ENCODE measurements around the gene KCNK7.
A peak's percentile ranks its signal among the peaks of the same experiment; 100 is the strongest.

The KCNK7 gene

DNA sequence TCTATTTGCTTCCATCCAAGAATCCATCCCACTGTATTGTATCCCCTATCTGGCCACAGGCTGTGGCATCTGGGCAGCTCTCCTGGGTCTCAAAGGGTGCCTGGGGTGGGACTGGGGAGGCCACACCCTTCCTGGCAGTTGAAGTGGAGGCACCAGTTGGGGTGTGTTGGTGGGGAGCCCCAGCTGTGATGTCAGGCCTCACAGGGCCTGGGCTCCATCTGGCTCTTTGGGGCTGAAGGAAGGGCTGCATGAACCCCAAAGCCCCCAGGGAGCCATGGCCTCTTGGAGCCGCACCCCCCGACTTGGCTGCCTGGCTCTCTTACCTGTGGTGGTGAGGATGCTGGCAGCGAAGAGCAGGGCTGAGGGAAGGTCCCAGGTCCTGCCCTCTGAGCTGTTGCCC, 469 bp downstream of the KCNK7 start:
- TF ChIP-seq POLR2A (IDR thresholded peaks at IDR 0.05; ENCODE audit: extremely low read depth, insufficient read length) (no peak), MYC (IDR thresholded peaks at IDR 0.05; ENCODE audit: low read depth, low read length) (no peak)
- TF ChIP-seq, protein P1, sequence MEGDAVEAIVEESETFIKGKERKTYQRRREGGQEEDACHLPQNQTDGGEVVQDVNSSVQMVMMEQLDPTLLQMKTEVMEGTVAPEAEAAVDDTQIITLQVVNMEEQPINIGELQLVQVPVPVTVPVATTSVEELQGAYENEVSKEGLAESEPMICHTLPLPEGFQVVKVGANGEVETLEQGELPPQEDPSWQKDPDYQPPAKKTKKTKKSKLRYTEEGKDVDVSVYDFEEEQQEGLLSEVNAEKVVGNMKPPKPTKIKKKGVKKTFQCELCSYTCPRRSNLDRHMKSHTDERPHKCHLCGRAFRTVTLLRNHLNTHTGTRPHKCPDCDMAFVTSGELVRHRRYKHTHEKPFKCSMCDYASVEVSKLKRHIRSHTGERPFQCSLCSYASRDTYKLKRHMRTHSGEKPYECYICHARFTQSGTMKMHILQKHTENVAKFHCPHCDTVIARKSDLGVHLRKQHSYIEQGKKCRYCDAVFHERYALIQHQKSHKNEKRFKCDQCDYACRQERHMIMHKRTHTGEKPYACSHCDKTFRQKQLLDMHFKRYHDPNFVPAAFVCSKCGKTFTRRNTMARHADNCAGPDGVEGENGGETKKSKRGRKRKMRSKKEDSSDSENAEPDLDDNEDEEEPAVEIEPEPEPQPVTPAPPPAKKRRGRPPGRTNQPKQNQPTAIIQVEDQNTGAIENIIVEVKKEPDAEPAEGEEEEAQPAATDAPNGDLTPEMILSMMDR (IDR thresholded peaks at IDR 0.05; ENCODE audit: low read depth, low read length) = no peak
- TF ChIP-seq, protein P2, sequence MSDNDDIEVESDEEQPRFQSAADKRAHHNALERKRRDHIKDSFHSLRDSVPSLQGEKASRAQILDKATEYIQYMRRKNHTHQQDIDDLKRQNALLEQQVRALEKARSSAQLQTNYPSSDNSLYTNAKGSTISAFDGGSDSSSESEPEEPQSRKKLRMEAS (IDR thresholded peaks at IDR 0.05; ENCODE audit: low read depth, low read length) = no peak
- no peak overlapping the region for H3K4me3 ChIP-seq (ENCODE audit: low read depth, low read length)
- no peak for DNase-seq (ENCODE audit: low read depth)

DNA sequence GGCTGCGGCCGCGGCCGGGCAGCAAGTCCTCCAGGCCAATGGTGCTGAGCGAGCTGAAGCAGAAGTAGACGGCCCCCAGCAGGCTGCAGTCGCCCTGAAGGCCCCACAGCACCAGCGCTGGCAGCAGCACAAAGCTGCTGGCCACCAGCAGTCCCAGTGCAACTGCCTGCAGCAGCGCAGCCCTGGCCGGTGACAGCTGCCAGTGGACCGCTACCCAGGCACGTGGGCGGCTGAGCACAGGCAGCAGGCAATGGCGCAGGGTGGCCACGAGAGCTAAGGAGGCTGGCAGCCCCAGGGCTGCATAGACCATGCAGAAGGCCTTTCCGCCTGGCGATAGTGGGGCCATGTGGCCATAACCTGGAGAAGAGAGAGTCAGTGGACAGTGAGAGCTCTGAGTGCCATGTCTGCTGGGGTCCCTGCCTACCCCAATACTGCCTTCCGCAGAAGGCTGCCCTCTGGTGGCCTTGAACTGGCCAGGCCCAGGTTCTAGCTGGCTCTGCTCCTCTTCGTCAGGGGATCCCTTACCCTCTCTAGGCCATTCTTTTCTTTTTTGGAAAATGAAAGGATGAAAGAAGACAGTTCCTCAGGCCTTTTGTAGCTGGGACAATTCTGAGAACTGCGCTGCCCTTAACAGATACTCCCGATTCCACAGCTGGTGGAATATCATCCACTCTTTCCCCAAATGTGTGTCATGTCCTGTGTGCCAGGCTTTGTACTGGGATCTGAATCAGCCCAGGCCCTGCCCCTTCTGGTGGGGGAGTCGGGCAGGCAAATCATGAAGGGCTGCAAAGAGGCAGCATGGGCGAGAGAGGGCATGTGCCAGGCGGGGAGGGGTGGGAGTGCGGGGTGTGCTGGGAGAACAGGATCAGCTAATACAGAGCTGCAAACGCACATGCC, 1.8 kb downstream of the KCNK7 start:
- H3K4me3 ChIP-seq (ENCODE audit: low read depth, low read length) = no peak overlapping the region
- peak; percentile 55 for DNase-seq (ENCODE audit: low read depth)
- no peak for TF ChIP-seq POLR2A (IDR thresholded peaks at IDR 0.05; ENCODE audit: extremely low read depth, insufficient read length)
- peak; percentile 43; the same call in 1 of the 2 replicates for TF ChIP-seq MYC (IDR thresholded peaks at IDR 0.05; ENCODE audit: low read depth, low read length)
- TF ChIP-seq, protein P1 (IDR thresholded peaks at IDR 0.05; ENCODE audit: low read depth, low read length) = peak; percentile 84
- TF ChIP-seq, protein P2 (IDR thresholded peaks at IDR 0.05; ENCODE audit: low read depth, low read length) = 0 out of 2 replicates have a peak, but pooled peaks have one; percentile 11

DNA sequence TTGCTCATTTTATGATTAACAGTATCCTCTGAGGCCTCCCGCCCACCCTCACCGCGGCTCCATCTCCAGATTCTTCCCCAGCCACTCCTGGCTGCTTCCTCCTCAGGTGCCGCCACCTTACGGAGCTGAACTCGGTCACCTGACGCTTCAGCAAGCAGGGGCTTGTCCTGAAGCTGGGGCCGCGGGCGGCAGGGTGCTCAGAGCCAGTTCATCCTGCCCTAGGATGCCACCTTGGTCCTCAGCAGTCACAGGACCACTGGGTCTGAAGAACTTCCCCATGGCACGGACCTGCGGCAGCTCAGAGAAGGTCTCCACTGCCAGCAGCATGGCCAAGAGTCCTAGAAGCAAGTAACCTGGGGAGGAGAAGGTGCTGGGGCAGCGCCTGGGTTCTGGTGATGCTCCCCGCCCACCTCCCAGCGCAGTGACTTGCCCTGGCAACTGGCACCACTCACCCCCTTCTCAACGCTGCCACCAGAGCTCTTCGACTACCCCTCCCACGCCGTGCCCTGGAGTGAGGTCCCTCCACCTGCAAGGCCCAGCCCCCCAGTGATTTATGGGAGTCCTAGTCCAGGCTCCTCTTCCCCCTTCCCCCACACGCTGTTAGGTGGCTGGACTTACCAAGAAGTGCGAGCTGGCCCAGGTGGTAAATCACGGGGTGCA, 2.6 kb downstream of the KCNK7 start:
- no peak for DNase-seq (ENCODE audit: low read depth)
- no peak overlapping the region for H3K4me3 ChIP-seq (ENCODE audit: low read depth, low read length)
- TF ChIP-seq, protein P1 (IDR thresholded peaks at IDR 0.05; ENCODE audit: low read depth, low read length) = no peak
- no peak for TF ChIP-seq MYC (IDR thresholded peaks at IDR 0.05; ENCODE audit: low read depth, low read length)
- TF ChIP-seq, protein P2 (IDR thresholded peaks at IDR 0.05; ENCODE audit: low read depth, low read length) = no peak

DNA sequence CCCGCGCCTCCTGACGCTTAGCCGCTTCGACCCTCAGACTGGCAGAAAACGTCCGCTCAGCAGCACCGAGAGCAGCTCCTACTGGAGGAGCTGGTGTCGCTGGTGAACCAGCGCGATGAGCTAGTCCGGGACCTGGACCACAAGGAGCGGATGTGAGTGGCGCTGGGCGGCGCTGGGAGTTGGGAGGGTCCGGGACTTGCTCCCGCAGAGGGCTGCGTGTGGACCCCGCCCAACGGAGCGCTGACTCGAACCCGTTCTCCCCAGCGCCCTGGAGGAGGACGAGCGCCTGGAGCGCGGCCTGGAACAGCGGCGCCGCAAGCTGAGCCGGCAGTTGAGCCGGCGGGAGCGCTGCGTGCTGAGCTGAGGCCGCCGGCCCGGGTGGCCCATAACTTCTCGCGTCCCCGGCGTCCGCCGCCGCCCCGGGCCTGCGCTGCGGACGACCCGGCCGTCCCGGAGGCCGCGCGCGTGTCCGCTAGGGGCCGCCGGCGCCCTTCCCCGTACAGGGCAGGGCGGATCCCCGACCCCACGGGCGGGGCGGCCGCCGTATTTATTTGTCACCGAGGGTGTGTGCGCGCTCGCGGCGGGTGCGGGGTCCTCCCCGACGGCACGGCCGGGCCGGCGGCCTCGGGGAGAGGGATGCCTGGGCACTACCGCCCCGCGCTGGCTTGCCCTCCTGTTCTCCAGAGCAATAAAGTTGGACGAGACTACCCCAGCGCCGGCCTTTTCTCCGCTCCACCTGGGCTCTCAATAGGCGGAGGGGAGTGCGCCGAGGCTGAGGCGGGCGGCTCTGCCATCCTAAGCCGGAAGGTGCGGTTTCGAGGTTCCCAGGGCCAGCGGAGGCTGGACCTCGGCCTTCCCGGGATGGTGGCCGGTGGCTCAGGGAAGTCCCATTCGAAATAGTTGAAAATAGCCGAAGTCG, 3.4 kb downstream of the KCNK7 start:
- no peak for TF ChIP-seq MYC (IDR thresholded peaks at IDR 0.05; ENCODE audit: low read depth, low read length)
- TF ChIP-seq POLR2A (IDR thresholded peaks at IDR 0.05; ENCODE audit: extremely low read depth, insufficient read length) = no peak
- TF ChIP-seq, protein P2 (IDR thresholded peaks at IDR 0.05; ENCODE audit: low read depth, low read length) = no peak
- TF ChIP-seq, protein P1 (IDR thresholded peaks at IDR 0.05; ENCODE audit: low read depth, low read length) = no peak
- DNase-seq (ENCODE audit: low read depth) = no peak
- no peak overlapping the region for H3K4me3 ChIP-seq (ENCODE audit: low read depth, low read length)

DNA sequence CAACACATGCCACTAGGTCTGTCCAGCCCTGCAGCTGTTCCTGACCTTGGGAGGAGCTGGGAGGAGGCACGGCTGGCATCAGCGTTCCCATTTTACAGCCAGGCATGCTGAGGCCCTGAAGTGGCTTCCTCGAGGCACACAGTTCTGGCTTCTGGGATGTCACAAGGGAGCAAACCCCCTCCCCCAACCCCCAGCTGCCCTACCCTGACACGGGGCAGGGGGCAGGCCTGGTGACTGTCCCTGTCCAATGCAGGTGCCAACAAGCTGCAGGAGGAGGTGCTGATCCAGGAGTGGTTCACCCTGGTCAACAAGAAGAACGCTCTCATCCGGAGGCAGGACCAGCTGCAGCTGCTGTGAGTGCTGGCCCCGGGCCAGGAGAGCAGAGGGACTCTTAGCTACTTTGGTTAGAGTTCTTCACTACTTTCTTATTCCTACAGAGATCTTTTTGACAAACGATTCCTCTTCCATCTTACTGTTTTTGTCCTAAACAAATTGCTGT, 5.3 kb downstream of the KCNK7 start:
- no peak for DNase-seq (ENCODE audit: low read depth)
- no peak overlapping the region for H3K4me3 ChIP-seq (ENCODE audit: low read depth, low read length)
- TF ChIP-seq, protein P1 (IDR thresholded peaks at IDR 0.05; ENCODE audit: low read depth, low read length) = no peak
- TF ChIP-seq, protein P2 (IDR thresholded peaks at IDR 0.05; ENCODE audit: low read depth, low read length) = no peak
- no peak for TF ChIP-seq POLR2A (IDR thresholded peaks at IDR 0.05; ENCODE audit: extremely low read depth, insufficient read length)
- no peak for TF ChIP-seq MYC (IDR thresholded peaks at IDR 0.05; ENCODE audit: low read depth, low read length)

Data from NB4 (cell line).